ENCODE data around the gene SIPA1L3. TPM values are rescaled to one million over a fixed set of nuclear protein-coding genes. Genes with fewer than 3 reads are reported as not detected.
A peak's percentile ranks its signal among the peaks of the same experiment; 100 is the strongest.

Gene SIPA1L3
- total and polyA plus RNA-seq, 9 of the 15 experiments (the other 6 are each of a cell fraction or from before 2014, with no cell fraction given) = 0.01 to 6.1 (median 2.5) TPM

- Histone ChIP-seq H3K27me3 (ENCODE audit: control insufficient read depth in 2 of 2, insufficient read depth in 2 of 2, low read length in 2 of 2) (peaks cover 2 to 6% of the 10 kb centered on the region in 2 experiments; a peak in 2 of 5 replicates), H4K20me1 (replicated peaks; ENCODE audit: control insufficient read depth, insufficient read depth, low read length) (no peaks in the 10 kb centered on the region), H3K9me3 (replicated peaks; ENCODE audit: control insufficient read depth, insufficient read depth, low read depth, low read length) (no peaks in the 10 kb centered on the region), H3K9me1 (ENCODE audit: control insufficient read depth, insufficient read depth, low read length) (no peaks in the 10 kb centered on the region), H3K79me2 (ENCODE audit: control insufficient read depth, insufficient read depth, low read length) (no peaks in the 10 kb centered on the region; the same call in 2 of the 3 replicates), H3K4me1 (replicated peaks in 1 of 2; ENCODE audit: control insufficient read depth in 2 of 2, insufficient read depth in 2 of 2, low read length in 2 of 2) (peaks cover 7 to 47% of the 10 kb centered on the region in 2 experiments; a peak in 4 of 5 replicates), H3K9ac (ENCODE audit: insufficient read depth in 1 of 2, low read depth in 2 of 2, low read length in 2 of 2) (peak overlapping the region in 1 of 2 experiments; percentile 38; a peak in 1 of 4 replicates), H3K27ac (ENCODE audit: extremely low read depth, low read depth, low read length) (no peak overlapping the region), H3K4me3 (no peak overlapping the region), H3K4me2 (ENCODE audit: insufficient read depth, low read length) (no peak overlapping the region), H2AFZ (ENCODE audit: low read depth, low read length) (no peak overlapping the region), H3K36me3 (ENCODE audit: control insufficient read depth, insufficient read depth, low read length) (no peaks in the 10 kb centered on the region)
- ChIA-PET CTCF (ENCODE audit: low intra/inter-chr PET ratio) (no interaction called here), POLR2A (interaction anchor here (0.6 to 0.7 kb wide), 2 partner anchors 13 to 84 kb away, joined by 3 to 4 read pairs; no protein-coding TSS in a partner anchor)
- DNase-seq (ENCODE audit: extremely low read depth in 1 of 4, low spot score in 3 of 4) = no peak
- no peak for ATAC-seq
- WGBS (ENCODE audit: insufficient coverage, low coverage, missing lambda C conversion rate) = 39% methylated on average over 11 of the region's 11 CpGs
- in situ Hi-C loops (cut with MboI) = loop anchor here (5.0 to 10.0 kb wide), 2 partner anchors 303 to 325 kb away; no protein-coding TSS in a partner anchor
- no TSS peak for BruUV-seq (replicated peaks)
- intact Hi-C loops (cut with micrococcal nuclease) = loop anchor here (2.0 to 5.0 kb wide), 2 partner anchors 85 to 325 kb away; no protein-coding TSS in a partner anchor
- no peak for FAIRE-seq
- TF ChIP-seq ARID2 (IDR thresholded peaks at IDR 0.05) (no peak), ZNF184 (CRISPR knock-in tag; IDR thresholded peaks at IDR 0.05) (no peak), TEAD2 (tag; IDR thresholded peaks at IDR 0.05) (no peak), ARID3B (CRISPR knock-in tag; IDR thresholded peaks at IDR 0.05; ENCODE audit: borderline replicate concordance) (no peak), ZNF668 (CRISPR knock-in tag; IDR thresholded peaks at IDR 0.05) (no peak), TBL1XR1 (IDR thresholded peaks at IDR 0.05; ENCODE audit: low read length in 2 of 2) (no peak), DPF2 (IDR thresholded peaks at IDR 0.05) (no peak), FUS (optimal IDR thresholded peaks at IDR 0.05; ENCODE audit: low read depth, low read length) (no peak), ZNF274 (IDR thresholded peaks at IDR 0.05; ENCODE audit: borderline replicate concordance, low read depth, low read length) (no peak), HSF4 (CRISPR knock-in tag; IDR thresholded peaks at IDR 0.05; ENCODE audit: borderline replicate concordance) (no peak), TRIM24 (IDR thresholded peaks at IDR 0.05) (no peak), PHF20 (IDR thresholded peaks at IDR 0.05; ENCODE audit: partially characterized antibody) (no peak), GATAD2A (IDR thresholded peaks at IDR 0.05) (no peak), FOSL1 (tag; conservative IDR thresholded peaks at IDR 0.05) (no peak), KDM1A (IDR thresholded peaks at IDR 0.05) (peak in 1 of 2 experiments; percentile 46; a peak in 1 of 4 replicates), ATF7 (IDR thresholded peaks at IDR 0.05) (no peak), CREB5 (CRISPR knock-in tag; IDR thresholded peaks at IDR 0.05) (no peak), BHLHE40 (IDR thresholded peaks at IDR 0.05; ENCODE audit: low read length) (no peak), RUNX1 (IDR thresholded peaks at IDR 0.05; ENCODE audit: low read depth) (no peak), RBM25 (IDR thresholded peaks at IDR 0.05; ENCODE audit: low read depth, low read length, severe bottlenecking) (peak; percentile 74), HNRNPUL1 (IDR thresholded peaks at IDR 0.05; ENCODE audit: low read length) (no peak), ZBTB8A (IDR thresholded peaks at IDR 0.05; ENCODE audit: partially characterized antibody) (no peak), BCOR (IDR thresholded peaks at IDR 0.05) (0 out of 2 replicates have a peak, but pooled peaks have one; percentile 49), ZBTB1 (CRISPR knock-in tag; IDR thresholded peaks at IDR 0.05; ENCODE audit: borderline replicate concordance, low read depth) (no peak)
These were observed 320.4 kb downstream of the SIPA1L3 start for GRCh38 chr19:38227287-38228004.

Measured in K562 (cell line).